Prostate gland (tissue), 2 donors: ENCODE data around the gene SLC6A12. TPM values are rescaled to one million over a fixed set of nuclear protein-coding genes. Genes with fewer than 3 reads are reported as not detected.

Experiments
- DNase-seq: peaks from one replicate; pipeline ENCODE4 v3.0.0-alpha.2; 2019; ENCODE audit warnings: low spot score
- H3K27ac ChIP-seq, 2 donors: fragments of 200-600 bp; sonication (generic); 2 replicates each; pipeline ENCODE4 v1.5.1; 2017 to 2019
- H3K27me3 ChIP-seq: fragments of 200-600 bp; sonication (generic); replicated peaks from 2 replicates; pipeline ENCODE4 v1.5.1; 2019; ENCODE audit not compliant: insufficient read depth
- H3K36me3 ChIP-seq, 2 donors: fragments of 200-600 bp; sonication (generic); 1 replicate in 1 of 2; 2 replicates in 1 of 2; pipeline versions ENCODE4 v1.5.1 to v1.8.1; 2017 to 2019
- H3K4me1 ChIP-seq: fragments of 200-600 bp; sonication (generic); replicated peaks from 2 replicates; pipeline ENCODE4 v1.5.1; 2019
- H3K4me3 ChIP-seq, 2 donors: fragments of 200-600 bp; sonication (generic); 2 replicates each; pipeline ENCODE4 v1.5.1; 2017 to 2019
- H3K9me3 ChIP-seq: fragments of 200-600 bp; sonication (generic); 2 replicates; pipeline ENCODE4 v1.5.1; 2017
- CTCF ChIP-seq, 4 experiments: fragments of 200-600 bp in 2 of 4; fragments of 450-650 bp in 2 of 4; sonication (generic) in 2 of 4; IDR thresholded peaks; 1 replicate in 3 of 4; 2 replicates in 1 of 4; pipeline ENCODE4 v1.5.1; 2016 to 2019; ENCODE audit warnings: antibody characterized with exemption in 4 of 4, mild to moderate bottlenecking in 2 of 4, moderate library complexity in 2 of 4
- POLR2A ChIP-seq: fragments of 450-650 bp; IDR thresholded peaks from one replicate; pipeline ENCODE4 v1.6.1; 2016; ENCODE audit warnings: antibody characterized with exemption, mild to moderate bottlenecking
- POLR2AphosphoS5 ChIP-seq: sonication (generic); formaldehyde crosslinking; IDR thresholded peaks from one replicate; pipeline ENCODE4 v1.6.1; 2017; ENCODE audit warnings: antibody characterized with exemption
- WGBS: methylation state at CpG from one replicate; pipeline ENCODE4 v1.1.5; 2018; 5-methylcytosine and 5-hydroxymethylcytosine counted together
- intact Hi-C: fragments of 100-400 bp; cut with DNase I; formaldehyde crosslinking; loops from one replicate; pipeline ENCODE4 v1.14.2; 2022
- total RNA-seq, 2 donors: library from RNA; depleted of rRNA; stranded (reverse); fragments of >200 nt; gene quantifications; one replicate each; pipeline ENCODE4 v1.1.0, GENCODE V29; 2016

The SLC6A12 gene
- total RNA-seq, 2 donors from 2014 or later = 1.0 to 1.9 TPM

GRCh38 chr12:195156-195555, 18.8 kb downstream of the SLC6A12 start:
- no peak for DNase-seq
- H3K4me3 ChIP-seq = no peak overlapping the region
- intact Hi-C loops = no loop called here
- no peaks in the 10 kb centered on the region for H3K9me3 ChIP-seq
- 83% methylated on average over 5 of the region's 5 CpGs for WGBS
- H3K36me3 ChIP-seq = no peaks in the 10 kb centered on the region
- H3K27me3 ChIP-seq = no peaks in the 10 kb centered on the region
- H3K4me1 ChIP-seq = no peaks in the 10 kb centered on the region
- no peak overlapping the region for H3K27ac ChIP-seq
- no peak for TF ChIP-seq POLR2AphosphoS5
- TF ChIP-seq CTCF (IDR thresholded peaks at IDR 0.05) = no peak
- no peak for TF ChIP-seq POLR2A

GRCh38 chr12:194276-194675, 19.7 kb downstream of the SLC6A12 start:
- H3K27ac ChIP-seq = no peak overlapping the region
- no peak for DNase-seq
- TF ChIP-seq POLR2AphosphoS5 (no peak), POLR2A (no peak), CTCF (IDR thresholded peaks at IDR 0.05) (no peak)
- H3K27me3 ChIP-seq = no peaks in the 10 kb centered on the region
- H3K9me3 ChIP-seq = no peaks in the 10 kb centered on the region
- H3K4me1 ChIP-seq = peaks cover 3% of the 10 kb centered on the region
- no peaks in the 10 kb centered on the region for H3K36me3 ChIP-seq
- 83% methylated on average over 7 of the region's 7 CpGs for WGBS
- no peak overlapping the region for H3K4me3 ChIP-seq
- intact Hi-C loops = no loop called here

- H3K27ac ChIP-seq = no peak overlapping the region
- no peak overlapping the region for H3K4me3 ChIP-seq
- intact Hi-C loops = no loop called here
- no peaks in the 10 kb centered on the region for H3K36me3 ChIP-seq
- 55% methylated on average over 10 of the region's 10 CpGs for WGBS
- peaks cover 8% of the 10 kb centered on the region for H3K4me1 ChIP-seq
- DNase-seq = no peak
- TF ChIP-seq POLR2AphosphoS5 = no peak
- H3K9me3 ChIP-seq = no peaks in the 10 kb centered on the region
- H3K27me3 ChIP-seq = no peaks in the 10 kb centered on the region
Measured at GRCh38 chr12:193261-193660, 20.7 kb downstream of the SLC6A12 start.

GRCh38 chr12:191541-191940, 22.4 kb downstream of the SLC6A12 start:
- no peaks in the 10 kb centered on the region for H3K9me3 ChIP-seq
- TF ChIP-seq POLR2AphosphoS5 (no peak), POLR2A (no peak), CTCF (IDR thresholded peaks at IDR 0.05) (no peak)
- no peak for DNase-seq
- no peaks in the 10 kb centered on the region for H3K36me3 ChIP-seq
- no peak overlapping the region for H3K4me3 ChIP-seq
- peaks cover 8% of the 10 kb centered on the region for H3K4me1 ChIP-seq
- H3K27me3 ChIP-seq = no peaks in the 10 kb centered on the region
- intact Hi-C loops = no loop called here
- no peak overlapping the region for H3K27ac ChIP-seq
- 90% methylated on average over 3 of the region's 3 CpGs for WGBS

- TF ChIP-seq POLR2AphosphoS5 = no peak
- no peak for TF ChIP-seq CTCF (IDR thresholded peaks at IDR 0.05)
- TF ChIP-seq POLR2A = no peak
- Histone ChIP-seq H3K9me3 (no peaks in the 10 kb centered on the region), H3K4me3 (no peak overlapping the region), H3K27ac (no peak overlapping the region), H3K27me3 (no peaks in the 10 kb centered on the region), H3K36me3 (no peaks in the 10 kb centered on the region), H3K4me1 (peaks cover 8% of the 10 kb centered on the region)
- no peak for DNase-seq
- 94% methylated on average over 8 of the region's 8 CpGs for WGBS
- intact Hi-C loops = no loop called here
Measured at GRCh38 chr12:190881-191280, 23.1 kb downstream of the SLC6A12 start.
